Activated CD4-positive, alpha-beta T cell treated with anti-CD3 and anti-CD28 coated beads for 36 hours (primary cell): Measurements from ENCODE around the gene HS6ST1. TPM values are rescaled to one million over a fixed set of nuclear protein-coding genes. Genes with fewer than 3 reads are reported as not detected.

Experiments
- ATAC-seq: fragments of 200-7000 bp; cut with Tn5 transposase; one replicate; pipeline ENCODE4 v1.10.0; 2021; ENCODE audit warnings: mild to moderate bottlenecking, moderate library complexity
- CTCF ChIA-PET: fragments of 350-600 bp; sonication (Branson Sonifier 250); formaldehyde crosslinking; loops from one replicate; lab custom pipeline; 2021; ENCODE audit warnings: antibody characterized with exemption; lab: Charles Lee
- POLR2A ChIA-PET: fragments of 350-600 bp; sonication (Branson Sonifier 250); formaldehyde crosslinking; loops from one replicate; lab custom pipeline; 2021; ENCODE audit warnings: antibody characterized with exemption, inconsistent platforms; lab: Charles Lee
- DNase-seq: peaks from one replicate; pipeline ENCODE4 v3.0.0-alpha.2; 2020
- H3K27ac Mint-ChIP-seq: one replicate; pipeline ENCODE4 v1.8.0; 2021; ENCODE audit warnings: mixed read lengths
- H3K27me3 Mint-ChIP-seq: one replicate; pipeline ENCODE4 v1.8.0; 2021; ENCODE audit warnings: mixed read lengths
- H3K36me3 Mint-ChIP-seq: one replicate; pipeline ENCODE4 v1.8.0; 2021; ENCODE audit warnings: low read depth, mixed read lengths
- H3K4me1 Mint-ChIP-seq: one replicate; pipeline ENCODE4 v1.8.0; 2021; ENCODE audit warnings: mixed read lengths
- H3K4me3 Mint-ChIP-seq: one replicate; pipeline ENCODE4 v1.8.0; 2021; ENCODE audit warnings: mild to moderate bottlenecking, moderate library complexity, mixed read lengths
- H3K9me3 Mint-ChIP-seq: one replicate; pipeline ENCODE4 v1.8.0; 2021; ENCODE audit warnings: low read depth, mixed read lengths
- intact Hi-C, 2 experiments: fragments of 100-400 bp; cut with DNase I in 1 of 2; cut with micrococcal nuclease in 1 of 2; formaldehyde crosslinking; loops; one replicate each; pipeline versions ENCODE4 v1.14.2 to v1.15.1; 2022 to 2024; cut with DNase I, micrococcal nuclease
- total RNA-seq, 2 experiments: library from RNA; stranded (reverse); gene quantifications; one replicate each; pipeline ENCODE4 v1.2.3, GENCODE V29; 2021

HS6ST1 gene
- total RNA-seq, 2 experiments from 2014 or later = 12.8 to 13.8 TPM

DNA sequence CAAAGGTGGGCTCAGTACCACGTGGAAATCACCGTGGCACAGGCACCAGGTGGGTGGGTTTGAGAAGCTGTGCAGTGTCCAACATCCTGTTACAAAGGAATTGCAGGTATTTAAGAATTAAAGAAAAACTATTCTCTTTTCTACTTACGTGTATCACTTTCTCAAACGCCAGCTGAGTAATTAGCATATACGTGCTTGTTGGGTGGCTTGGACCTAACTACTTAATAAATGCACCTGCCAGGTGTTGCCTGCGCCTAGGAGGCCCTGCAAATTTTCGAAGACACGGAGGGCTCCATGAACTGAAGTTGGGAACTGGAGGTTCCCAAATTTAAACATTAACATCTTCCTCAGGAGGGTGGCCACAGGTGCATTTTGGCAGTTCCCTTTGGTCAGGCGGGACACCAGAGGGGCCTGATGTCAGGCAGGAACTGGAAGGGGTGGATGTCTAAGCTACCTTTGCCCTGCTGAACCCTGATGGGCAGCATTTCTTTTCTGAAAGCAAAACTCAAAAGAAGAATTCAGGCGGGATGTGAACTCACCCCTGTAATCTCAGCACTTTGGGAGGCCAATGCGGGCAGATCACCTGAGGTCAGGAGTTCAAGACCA is 84.8 kb downstream of the HS6ST1 start:
- ATAC-seq (no peak), DNase-seq (no peak)
- ChIA-PET POLR2A (no interaction called here), CTCF (interaction anchor here (0.6 to 1.3 kb wide), 6 partner anchors 31 to 192 kb away, joined by 3 to 5 read pairs (median 3); no protein-coding TSS in a partner anchor)
- Mint-ChIP-seq H3K4me3 (peak overlapping the region; percentile 67), H3K27me3 (peaks cover 3% of the 10 kb centered on the region), H3K27ac (no peak overlapping the region), H3K9me3 (no peaks in the 10 kb centered on the region), H3K36me3 (no peaks in the 10 kb centered on the region), H3K4me1 (peaks cover 2% of the 10 kb centered on the region)
- intact Hi-C loops = loop anchor here (1.0 to 10.0 kb wide), 7 partner anchors 37 to 642 kb away; partner anchors contain the start of genes AMMECR1L (in 1 of the 2) and SAP130 (in 1 of the 2)

DNA sequence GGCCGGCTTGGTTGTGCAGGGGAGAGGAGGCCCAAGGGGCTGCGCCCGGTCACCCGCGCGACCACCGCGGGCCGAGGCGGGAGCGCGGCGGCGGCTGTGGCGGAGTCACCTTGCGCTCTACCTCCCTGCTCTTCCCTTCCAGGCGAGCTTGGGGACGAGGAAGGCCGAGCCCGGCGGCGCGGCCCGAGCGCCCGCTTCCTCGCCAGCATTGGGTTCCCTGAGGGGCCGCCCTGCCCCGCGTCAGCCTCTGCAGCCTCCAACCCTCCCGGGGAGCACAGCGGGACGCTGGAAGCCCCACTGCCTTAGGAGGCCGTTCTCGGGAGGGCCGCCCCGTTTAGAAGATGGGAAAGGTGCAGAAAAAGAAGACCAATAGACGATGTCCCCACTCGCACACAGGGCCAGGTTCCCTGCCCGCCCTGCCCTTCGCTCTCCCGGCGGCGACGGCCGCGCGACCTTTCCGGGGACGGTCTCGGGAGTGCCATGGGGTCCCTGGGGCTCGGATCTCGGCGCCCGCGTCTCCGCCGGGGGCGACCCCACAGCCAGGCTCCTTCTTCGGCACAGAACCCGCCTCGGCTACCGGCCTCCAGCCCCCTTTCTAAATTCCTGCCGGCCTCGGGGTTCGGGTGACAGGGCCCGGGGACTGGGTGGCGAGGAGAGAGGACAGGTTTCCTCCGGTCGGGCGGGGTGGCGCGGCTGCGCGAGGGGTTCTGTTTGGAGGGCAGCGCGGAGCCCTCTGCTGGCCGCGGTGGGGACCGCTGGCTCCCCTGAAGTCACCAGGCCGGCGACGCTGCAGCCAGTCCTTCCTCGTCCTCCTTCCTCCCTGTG is 85.5 kb downstream of the HS6ST1 start:
- intact Hi-C loops = loop anchor here (1.0 to 10.0 kb wide), 7 partner anchors 36 to 641 kb away; partner anchors contain the start of genes AMMECR1L (in 1 of the 2) and SAP130 (in 1 of the 2)
- ChIA-PET POLR2A (no interaction called here), CTCF (interaction anchor here (0.6 to 1.3 kb wide), 6 partner anchors 30 to 169 kb away, joined by 3 to 5 read pairs (median 3); no protein-coding TSS in a partner anchor)
- H3K36me3 Mint-ChIP-seq = no peaks in the 10 kb centered on the region
- peaks cover 2% of the 10 kb centered on the region for H3K4me1 Mint-ChIP-seq
- H3K9me3 Mint-ChIP-seq = no peaks in the 10 kb centered on the region
- ATAC-seq = peak; percentile 98
- peak overlapping the region; percentile 67 for H3K4me3 Mint-ChIP-seq
- DNase-seq = peak; percentile 94
- H3K27ac Mint-ChIP-seq = no peak overlapping the region
- H3K27me3 Mint-ChIP-seq = peaks cover 3% of the 10 kb centered on the region

DNA sequence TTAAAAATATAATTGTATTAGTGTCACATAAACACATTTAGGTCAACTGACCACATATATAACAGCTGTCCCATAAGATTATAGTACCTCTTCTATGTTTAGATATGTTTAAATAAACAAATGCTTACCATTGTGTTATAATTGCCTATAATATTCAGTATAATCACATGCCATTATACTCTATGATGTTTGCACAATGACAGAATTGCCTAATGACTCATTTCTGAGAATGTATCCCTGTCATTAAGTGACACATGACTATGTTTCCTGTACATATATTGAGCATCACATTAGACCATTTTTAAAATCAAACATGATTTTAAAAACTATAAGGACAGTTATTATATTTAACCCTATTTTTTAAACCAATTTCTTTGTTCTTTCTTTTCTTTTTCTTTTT is 89.8 kb downstream of the HS6ST1 start:
- DNase-seq = no peak
- no peak overlapping the region for H3K27ac Mint-ChIP-seq
- ATAC-seq = peak; percentile 47
- peaks cover 2% of the 10 kb centered on the region for H3K4me1 Mint-ChIP-seq
- H3K9me3 Mint-ChIP-seq = no peaks in the 10 kb centered on the region
- no peak overlapping the region for H3K4me3 Mint-ChIP-seq
- intact Hi-C loops = no loop called here
- POLR2A ChIA-PET = no interaction called here
- peaks cover 3% of the 10 kb centered on the region for H3K27me3 Mint-ChIP-seq
- CTCF ChIA-PET = interaction anchor here (0.7 to 1.1 kb wide), 3 partner anchors 13 to 51 kb away, joined by 3 read pairs; no protein-coding TSS in a partner anchor
- H3K36me3 Mint-ChIP-seq = no peaks in the 10 kb centered on the region

DNA sequence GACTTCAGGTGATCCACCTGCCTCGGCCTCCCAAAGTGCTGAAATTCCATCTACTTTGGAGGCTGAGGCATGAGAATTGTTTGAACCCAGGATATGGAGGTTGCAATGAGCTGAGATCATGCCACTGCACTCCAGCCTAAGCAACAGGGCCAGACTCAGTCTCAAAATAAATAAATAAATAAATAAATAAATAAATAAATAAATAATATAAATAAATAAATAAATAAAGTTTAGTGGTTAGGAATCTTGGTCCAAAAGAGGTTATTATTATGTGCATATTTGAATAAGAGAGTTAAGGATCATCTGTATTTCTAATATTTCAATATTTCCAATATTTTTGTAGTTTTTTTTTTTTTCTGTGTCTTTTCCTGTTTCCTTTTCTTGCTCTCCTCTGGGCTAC is 90.8 kb downstream of the HS6ST1 start:
- H3K27me3 Mint-ChIP-seq = peaks cover 3% of the 10 kb centered on the region
- H3K27ac Mint-ChIP-seq = no peak overlapping the region
- intact Hi-C loops = no loop called here
- no peaks in the 10 kb centered on the region for H3K36me3 Mint-ChIP-seq
- ATAC-seq (no peak), DNase-seq (no peak)
- H3K4me1 Mint-ChIP-seq = no peaks in the 10 kb centered on the region
- POLR2A ChIA-PET = no interaction called here
- H3K9me3 Mint-ChIP-seq = no peaks in the 10 kb centered on the region
- CTCF ChIA-PET = interaction anchor here (1.0 kb wide), 1 partner anchor 50 kb away, joined by 3 read pairs; no protein-coding TSS in a partner anchor
- no peak overlapping the region for H3K4me3 Mint-ChIP-seq

DNA sequence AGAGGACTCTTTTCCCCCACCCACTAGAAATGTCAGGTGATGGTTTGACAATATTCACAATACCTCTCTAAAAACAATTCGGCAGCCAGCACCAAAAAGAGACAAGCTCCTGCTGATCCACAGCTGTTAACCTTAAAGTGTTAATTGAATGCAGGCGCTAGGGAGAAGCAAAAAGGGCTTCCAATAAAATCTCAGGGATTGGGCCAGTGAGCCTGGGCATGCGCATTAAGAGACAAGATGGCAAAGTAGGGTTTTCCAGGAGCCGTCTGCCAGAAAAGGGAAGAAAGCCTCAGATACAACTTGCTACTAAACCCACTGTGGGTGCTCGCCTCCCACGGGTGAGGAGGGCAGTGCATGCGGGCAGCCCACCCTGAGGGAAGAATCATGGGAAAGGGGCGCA is 98.8 kb downstream of the HS6ST1 start:
- intact Hi-C loops = no loop called here
- Mint-ChIP-seq H3K27ac (no peak overlapping the region), H3K36me3 (no peaks in the 10 kb centered on the region), H3K27me3 (no peaks in the 10 kb centered on the region), H3K4me1 (peaks cover 17% of the 10 kb centered on the region), H3K9me3 (no peaks in the 10 kb centered on the region), H3K4me3 (no peak overlapping the region)
- ChIA-PET POLR2A (no interaction called here), CTCF (interaction anchor here (1.1 kb wide), 1 partner anchor 168 kb away, joined by 3 read pairs; no protein-coding TSS in a partner anchor)
- DNase-seq (no peak), ATAC-seq (no peak)

DNA sequence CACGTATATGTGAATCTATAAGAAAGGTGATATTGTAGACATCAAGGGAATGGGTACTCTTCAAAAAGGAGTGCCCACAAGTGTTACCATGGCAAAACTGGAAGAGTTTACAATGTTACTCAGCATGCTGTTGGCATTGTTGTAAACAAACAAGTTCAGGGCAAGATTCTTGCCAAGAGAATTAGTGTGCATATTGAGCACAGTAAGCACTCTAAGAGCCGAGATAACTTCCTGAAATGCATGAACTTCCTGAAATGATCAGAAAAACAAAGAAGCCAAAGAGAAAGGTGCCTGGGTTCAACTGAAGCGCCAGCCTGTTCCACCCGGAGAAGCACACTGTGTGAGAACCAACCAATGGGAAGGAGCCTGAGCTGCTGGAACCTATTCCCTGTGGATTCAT is 101.0 kb downstream of the HS6ST1 start:
- Mint-ChIP-seq H3K4me1 (peaks cover 17% of the 10 kb centered on the region), H3K4me3 (no peak overlapping the region), H3K27ac (no peak overlapping the region), H3K27me3 (no peaks in the 10 kb centered on the region), H3K9me3 (no peaks in the 10 kb centered on the region), H3K36me3 (no peaks in the 10 kb centered on the region)
- ATAC-seq = no peak
- POLR2A ChIA-PET = no interaction called here
- intact Hi-C loops = no loop called here
- DNase-seq = no peak
- CTCF ChIA-PET = no interaction called here

DNA sequence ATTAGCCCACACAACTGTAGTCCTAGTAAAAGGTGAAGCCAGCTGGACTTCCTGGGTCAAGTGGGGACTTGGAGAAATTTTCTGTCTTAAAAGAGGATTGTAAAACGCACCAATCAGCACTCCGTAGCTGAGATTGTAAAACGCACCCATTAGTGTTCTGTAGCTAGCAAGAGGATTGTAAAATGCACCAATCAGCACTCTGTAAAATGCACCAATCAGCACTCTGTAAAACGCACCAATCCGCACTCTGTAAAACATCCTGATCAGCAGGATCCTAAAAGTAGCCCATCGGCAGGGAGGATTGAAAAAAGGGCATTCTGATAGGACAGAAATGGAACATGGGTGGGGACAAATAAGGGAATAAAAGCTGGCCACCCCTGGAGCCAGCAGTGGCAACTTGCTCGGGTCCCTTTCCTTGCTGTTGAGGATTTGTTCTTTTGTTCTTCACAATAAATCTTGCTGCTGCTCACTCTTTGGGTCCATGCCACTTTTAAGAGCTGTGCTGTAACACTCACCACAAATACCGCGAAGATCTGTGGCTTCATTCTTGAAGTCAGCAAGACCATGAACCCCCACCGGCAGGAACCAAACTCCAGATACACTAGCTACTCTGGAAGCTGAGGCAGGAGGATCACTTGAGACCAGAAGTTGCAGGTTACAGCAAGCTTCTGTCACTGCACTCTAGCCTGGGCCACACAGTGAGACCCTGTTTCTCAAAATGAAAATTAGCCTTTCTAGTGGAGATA is 102.6 kb downstream of the HS6ST1 start:
- Mint-ChIP-seq H3K9me3 (no peaks in the 10 kb centered on the region), H3K4me3 (no peak overlapping the region), H3K27ac (no peak overlapping the region), H3K4me1 (peaks cover 17% of the 10 kb centered on the region), H3K27me3 (no peaks in the 10 kb centered on the region), H3K36me3 (no peaks in the 10 kb centered on the region)
- intact Hi-C loops = no loop called here
- CTCF ChIA-PET = interaction anchor here (0.6 to 1.1 kb wide), 3 partner anchors 10 to 31 kb away, joined by 3 read pairs; no protein-coding TSS in a partner anchor
- ATAC-seq (peak; percentile 44), DNase-seq (peak; percentile 47)
- POLR2A ChIA-PET = no interaction called here

Other genes with a start within 250 kb of the HS6ST1 start
- 10 to 100 TPM; 50.0 to 67.2 TPM for gene UGGT1, start 227.7 kb downstream of the HS6ST1 start, total RNA-seq